H1 (cell line): ENCODE measurements around the gene USP17L19. TPM values are rescaled to one million over a fixed set of nuclear protein-coding genes. Genes with fewer than 3 reads are reported as not detected.
"Not testable (repeated sequence)": the region's sequence is repeated elsewhere in the genome, so short reads cannot be mapped to it uniquely, and the experiment has no call there.

ENCODE experiments used
- CTCF ChIA-PET: fragments of 300-600 bp; sonication (Branson Sonifier 250); formaldehyde crosslinking; loops from one replicate; lab custom pipeline; 2021; ENCODE audit not compliant: partially characterized antibody; lab: Charles Lee
- POLR2A ChIA-PET: fragments of 300-600 bp; sonication (Branson Sonifier 250); formaldehyde crosslinking; loops from one replicate; lab custom pipeline; 2021; ENCODE audit warnings: inconsistent platforms; ENCODE audit not compliant: partially characterized antibody; lab: Charles Lee
- DNase-seq, 2 experiments: peaks; one replicate each; pipeline versions ENCODE4 v3.0.0 to v3.0.0-alpha.2; 2010 to 2022; ENCODE audit warnings: low spot score in 2 of 2, low read depth in 1 of 2, mixed read lengths in 1 of 2
- FAIRE-seq: peaks from 2 replicates; lab custom pipeline; 2011; peaks lifted over from hg19 to GRCh38; lab: Jason Lieb, UNC
- H2AFZ ChIP-seq: 2 replicates; pipeline ENCODE4 v1.8.1; 2012; ENCODE audit warnings: low read length, inconsistent platforms
- H2AK5ac ChIP-seq: 2 replicates; pipeline ENCODE4 v1.6.1; 2013; ENCODE audit warnings: low read depth, low read length
- H2BK120ac ChIP-seq: replicated peaks from 2 replicates; pipeline ENCODE3; 2013; ENCODE audit warnings: low read depth, low read length, inconsistent platforms
- H2BK12ac ChIP-seq: 2 replicates; pipeline ENCODE4 v1.6.1; 2013; ENCODE audit warnings: low read depth, low read length
- H2BK15ac ChIP-seq: 2 replicates; pipeline ENCODE4 v1.6.1; 2013; ENCODE audit warnings: low read length
- H2BK20ac ChIP-seq: 2 replicates; pipeline ENCODE4 v1.6.1; 2013; ENCODE audit warnings: low read length
- H2BK5ac ChIP-seq: 2 replicates; pipeline ENCODE4 v1.6.1; 2013; ENCODE audit warnings: low read depth, low read length
- H3K14ac ChIP-seq: 2 replicates; pipeline ENCODE4 v1.6.1; 2013; ENCODE audit warnings: inconsistent platforms; ENCODE audit not compliant: insufficient read length
- H3K18ac ChIP-seq: 2 replicates; pipeline ENCODE4 v1.6.1; 2013; ENCODE audit warnings: low read length; ENCODE audit errors: extremely low read depth
- H3K23ac ChIP-seq: 2 replicates; pipeline ENCODE4 v1.6.1; 2013; ENCODE audit warnings: inconsistent platforms; ENCODE audit not compliant: insufficient read length
- H3K23me2 ChIP-seq: 2 replicates; pipeline ENCODE4 v1.6.1; 2013; ENCODE audit warnings: low read depth, low read length
- H3K27ac ChIP-seq: 2 replicates; pipeline ENCODE4 v1.6.1; 2011; ENCODE audit warnings: low read depth, low read length, inconsistent platforms
- H3K27me3 ChIP-seq, 4 experiments: replicated peaks in 1 of 4; 1 replicate in 1 of 4; 2 replicates in 3 of 4; pipeline versions ENCODE4 v1.6.1 to v1.8.1; 2011 to 2013; ENCODE audit warnings: low read length in 3 of 4, mild to moderate bottlenecking in 3 of 4, inconsistent platforms in 2 of 4, mixed read lengths in 2 of 4, moderate library complexity in 1 of 4; ENCODE audit not compliant: control insufficient read depth in 3 of 4, insufficient read depth in 3 of 4; ENCODE audit errors: extremely low read depth in 1 of 4
- H3K36me3 ChIP-seq, 4 experiments: 2 replicates each; pipeline versions ENCODE4 v1.6.1 to v1.8.1; 2011 to 2013; ENCODE audit warnings: mild to moderate bottlenecking in 4 of 4, low read length in 3 of 4, moderate library complexity in 2 of 4, control low read depth in 1 of 4, inconsistent platforms in 1 of 4; ENCODE audit not compliant: insufficient read depth in 4 of 4, control insufficient read depth in 2 of 4
- H3K4ac ChIP-seq: replicated peaks from 2 replicates; pipeline ENCODE3; 2013; ENCODE audit warnings: low read length, low read depth, mixed read lengths, inconsistent platforms; ENCODE audit not compliant: insufficient read length
- H3K4me1 ChIP-seq, 4 experiments: replicated peaks in 1 of 4; 1 replicate in 1 of 4; 2 replicates in 3 of 4; pipeline versions ENCODE4 v1.6.1 to v1.8.1; 2011 to 2013; ENCODE audit warnings: low read length in 3 of 4, inconsistent platforms in 2 of 4, mixed read lengths in 1 of 4; ENCODE audit not compliant: insufficient read depth in 4 of 4, control insufficient read depth in 3 of 4
- H3K4me2 ChIP-seq, 2 experiments: 2 replicates each; pipeline versions ENCODE4 v1.6.1 to v1.8.1; 2011 to 2013; ENCODE audit warnings: low read depth in 2 of 2, low read length in 2 of 2, control low read depth in 1 of 2, inconsistent platforms in 1 of 2, mild to moderate bottlenecking in 1 of 2; ENCODE audit not compliant: insufficient read depth in 1 of 2
- H3K4me3 ChIP-seq, 4 experiments: fragments of 200-600, 300-600 bp in 1 of 4; sonication (generic), shearing (Covaris generic), sonication (Bioruptor Twin) in 1 of 4; 2 replicates each; pipeline versions ENCODE4 v1.5.1 to v1.8.1; 2011 to 2016; ENCODE audit warnings: low read length in 4 of 4, low read depth in 3 of 4, control low read depth in 2 of 4, inconsistent platforms in 2 of 4, mild to moderate bottlenecking in 2 of 4, mixed read lengths in 1 of 4, moderate library complexity in 1 of 4; ENCODE audit not compliant: insufficient read depth in 2 of 4; ENCODE audit errors: extremely low read depth in 1 of 4
- H3K56ac ChIP-seq: replicated peaks from 2 replicates; pipeline ENCODE3; 2013; ENCODE audit warnings: low read depth, mild to moderate bottlenecking, mixed read lengths, low read length, inconsistent platforms; ENCODE audit not compliant: insufficient read length
- H3K79me1 ChIP-seq: 2 replicates; pipeline ENCODE4 v1.6.1; 2013; ENCODE audit warnings: low read depth, low read length, control low read depth
- H3K79me2 ChIP-seq, 2 experiments: 2 replicates each; pipeline versions ENCODE4 v1.6.1 to v1.8.1; 2012 to 2013; ENCODE audit warnings: low read length in 2 of 2, mild to moderate bottlenecking in 2 of 2, inconsistent platforms in 1 of 2; ENCODE audit not compliant: insufficient read depth in 2 of 2, control insufficient read depth in 1 of 2
- H3K9ac ChIP-seq, 4 experiments: replicated peaks in 1 of 4; 1 replicate in 1 of 4; 2 replicates in 3 of 4; pipeline versions ENCODE4 v1.6.1 to v1.8.1; 2011 to 2013; ENCODE audit warnings: low read depth in 3 of 4, low read length in 3 of 4, control low read depth in 2 of 4, mild to moderate bottlenecking in 2 of 4, moderate library complexity in 2 of 4, inconsistent platforms in 1 of 4; ENCODE audit errors: extremely low read depth in 1 of 4
- H3K9me3 ChIP-seq, 2 experiments: 2 replicates each; pipeline versions ENCODE4 v1.6.1 to v1.8.1; 2012 to 2013; ENCODE audit warnings: mild to moderate bottlenecking in 2 of 2, moderate library complexity in 2 of 2, control low read depth in 1 of 2, inconsistent platforms in 1 of 2, low read depth in 1 of 2, low read length in 1 of 2, mixed read lengths in 1 of 2; ENCODE audit not compliant: insufficient read depth in 2 of 2
- H4K20me1 ChIP-seq, 2 experiments: replicated peaks in 1 of 2; 2 replicates each; pipeline versions ENCODE3 to v1.8.1; 2011 to 2013; ENCODE audit warnings: inconsistent platforms in 2 of 2, low read length in 2 of 2, mild to moderate bottlenecking in 1 of 2; ENCODE audit not compliant: insufficient read depth in 2 of 2, control insufficient read depth in 1 of 2
- H4K5ac ChIP-seq: 2 replicates; pipeline ENCODE4 v1.6.1; 2013; ENCODE audit warnings: low read length, low read depth, mixed read lengths, inconsistent platforms; ENCODE audit not compliant: insufficient read length
- H4K8ac ChIP-seq: 2 replicates; pipeline ENCODE4 v1.8.0; 2013; ENCODE audit warnings: mild to moderate bottlenecking, moderate library complexity, low read length, inconsistent platforms; ENCODE audit not compliant: insufficient read depth; ENCODE audit errors: extremely low read depth
- H4K91ac ChIP-seq: replicated peaks from 2 replicates; pipeline ENCODE3; 2013; ENCODE audit warnings: low read length, mixed read lengths, inconsistent platforms; ENCODE audit not compliant: insufficient read length
- WGBS, 2 experiments: shearing (Covaris generic) in 1 of 2; methylation state at CpG; one replicate each; pipeline versions ENCODE4 v1.1.6 to v1.1.7; 2013 to 2015; ENCODE audit warnings: low lambda C conversion rate in 2 of 2, mixed read lengths in 2 of 2, inconsistent platforms in 1 of 2, low coverage in 1 of 2, missing lambda C conversion rate in 1 of 2; ENCODE audit not compliant: insufficient replicate concordance in 2 of 2, insufficient coverage in 1 of 2, insufficient read length in 1 of 2; ENCODE audit errors: extremely low coverage in 1 of 2, missing lambda C conversion rate in 1 of 2; 5-methylcytosine and 5-hydroxymethylcytosine counted together
- polyA plus RNA-seq, 7 experiments: library from polyadenylated mRNA; depleted of rRNA in 3 of 7; stranded (reverse) in 5 of 7; unstranded in 2 of 7; fragments of >200 nt in 5 of 7; fragments of 200-250 nt in 2 of 7; gene quantifications; 1 replicate in 5 of 7; 2 replicates in 1 of 7; 4 replicates in 1 of 7; pipeline versions ENCODE4 v1.2.1 to v1.2.3, GENCODE V29; 2011 to 2013; ENCODE audit warnings: missing spikeins in 2 of 7, mixed read lengths in 2 of 7
- total RNA-seq: library from RNA; stranded (reverse); fragmentation: NEBNext Ultra II Directional; extraction: Animal tissue kit (Norgen Biotek cat#: 25700); gene quantifications from 2 replicates; pipeline ENCODE4 v1.2.1, GENCODE V29; 2021

The USP17L19 gene
- total and polyA plus RNA-seq, 2 of the 8 experiments (the other 6 are each of a cell fraction or from before 2014, with no cell fraction given): not detected

- H4K5ac ChIP-seq, H3K23ac ChIP-seq, H2AK5ac ChIP-seq, POLR2A ChIA-PET, CTCF ChIA-PET, H3K9me3 ChIP-seq, H3K14ac ChIP-seq, H3K4me3 ChIP-seq, H3K23me2 ChIP-seq, H3K56ac ChIP-seq, H3K27ac ChIP-seq, H4K8ac ChIP-seq, H2BK12ac ChIP-seq, H4K91ac ChIP-seq, H4K20me1 ChIP-seq, H2BK15ac ChIP-seq, H3K4me2 ChIP-seq, H3K27me3 ChIP-seq, H3K36me3 ChIP-seq, DNase-seq, H2BK5ac ChIP-seq, H3K9ac ChIP-seq, H3K4ac ChIP-seq, FAIRE-seq, H2BK120ac ChIP-seq, H3K79me2 ChIP-seq, H2AFZ ChIP-seq, H3K4me1 ChIP-seq, H3K18ac ChIP-seq, H3K79me1 ChIP-seq, H2BK20ac ChIP-seq: not testable (repeated sequence)
- no CpG with 5 or more reads among the region's 14 CpGs for WGBS, 2 experiments
These were observed 28.6 kb upstream of the USP17L19 start, which contains the start of gene USP17L13 for GRCh38 chr4:9224596-9224995. TSS of gene USP17L13 (plus strand) at chr4:9224896. CDS start at chr4:9224896, 0 bp downstream.

DNA sequence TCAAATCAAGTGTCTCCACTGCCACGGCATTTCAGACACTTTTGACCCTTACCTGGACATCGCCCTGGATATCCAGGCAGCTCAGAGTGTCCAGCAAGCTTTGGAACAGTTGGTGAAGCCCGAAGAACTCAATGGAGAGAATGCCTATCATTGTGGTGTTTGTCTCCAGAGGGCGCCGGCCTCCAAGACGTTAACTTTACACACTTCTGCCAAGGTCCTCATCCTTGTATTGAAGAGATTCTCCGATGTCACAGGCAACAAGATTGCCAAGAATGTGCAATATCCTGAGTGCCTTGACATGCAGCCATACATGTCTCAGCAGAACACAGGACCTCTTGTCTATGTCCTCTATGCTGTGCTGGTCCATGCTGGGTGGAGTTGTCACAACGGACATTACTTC lies 22.9 kb upstream of the USP17L19 start:
- FAIRE-seq, CTCF ChIA-PET, POLR2A ChIA-PET: not testable (repeated sequence)

More for the DNA sequence above, 22.9 kb upstream of the USP17L19 start:
- H3K23ac ChIP-seq, H2AK5ac ChIP-seq, H4K5ac ChIP-seq, H3K56ac ChIP-seq, H3K27me3 ChIP-seq, H3K79me2 ChIP-seq, H3K9ac ChIP-seq, H2BK120ac ChIP-seq, H3K23me2 ChIP-seq, H4K8ac ChIP-seq, H2BK20ac ChIP-seq, H2BK12ac ChIP-seq, H3K4ac ChIP-seq, H3K79me1 ChIP-seq, H4K91ac ChIP-seq, DNase-seq, H2AFZ ChIP-seq, H2BK15ac ChIP-seq, H3K9me3 ChIP-seq, H3K4me1 ChIP-seq, H3K14ac ChIP-seq, H3K36me3 ChIP-seq, H3K4me2 ChIP-seq, H2BK5ac ChIP-seq, H3K18ac ChIP-seq, H4K20me1 ChIP-seq, H3K27ac ChIP-seq, H3K4me3 ChIP-seq: not testable (repeated sequence)
- WGBS, 2 experiments: 83% methylated on average over 5 of the region's 8 CpGs; no CpG with 5 or more reads in 1 of the 2 experiments
